Prostate gland (tissue), 2 donors: ENCODE results near the gene RNF43. TPM values are rescaled to one million over a fixed set of nuclear protein-coding genes. Genes with fewer than 3 reads are reported as not detected.

Experiments
- DNase-seq: peaks from one replicate; pipeline ENCODE4 v3.0.0-alpha.2; 2019; ENCODE audit warnings: low spot score
- H3K27ac ChIP-seq, 2 donors: fragments of 200-600 bp; sonication (generic); 2 replicates each; pipeline ENCODE4 v1.5.1; 2017 to 2019
- H3K27me3 ChIP-seq: fragments of 200-600 bp; sonication (generic); replicated peaks from 2 replicates; pipeline ENCODE4 v1.5.1; 2019; ENCODE audit not compliant: insufficient read depth
- H3K36me3 ChIP-seq, 2 donors: fragments of 200-600 bp; sonication (generic); 1 replicate in 1 of 2; 2 replicates in 1 of 2; pipeline versions ENCODE4 v1.5.1 to v1.8.1; 2017 to 2019
- H3K4me1 ChIP-seq: fragments of 200-600 bp; sonication (generic); replicated peaks from 2 replicates; pipeline ENCODE4 v1.5.1; 2019
- H3K4me3 ChIP-seq, 2 donors: fragments of 200-600 bp; sonication (generic); 2 replicates each; pipeline ENCODE4 v1.5.1; 2017 to 2019
- H3K9me3 ChIP-seq: fragments of 200-600 bp; sonication (generic); 2 replicates; pipeline ENCODE4 v1.5.1; 2017
- CTCF ChIP-seq, 4 experiments: fragments of 200-600 bp in 2 of 4; fragments of 450-650 bp in 2 of 4; sonication (generic) in 2 of 4; IDR thresholded peaks; 1 replicate in 3 of 4; 2 replicates in 1 of 4; pipeline ENCODE4 v1.5.1; 2016 to 2019; ENCODE audit warnings: antibody characterized with exemption in 4 of 4, mild to moderate bottlenecking in 2 of 4, moderate library complexity in 2 of 4
- POLR2A ChIP-seq: fragments of 450-650 bp; IDR thresholded peaks from one replicate; pipeline ENCODE4 v1.6.1; 2016; ENCODE audit warnings: antibody characterized with exemption, mild to moderate bottlenecking
- POLR2AphosphoS5 ChIP-seq: sonication (generic); formaldehyde crosslinking; IDR thresholded peaks from one replicate; pipeline ENCODE4 v1.6.1; 2017; ENCODE audit warnings: antibody characterized with exemption
- WGBS: methylation state at CpG from one replicate; pipeline ENCODE4 v1.1.5; 2018; 5-methylcytosine and 5-hydroxymethylcytosine counted together
- intact Hi-C: fragments of 100-400 bp; cut with DNase I; formaldehyde crosslinking; loops from one replicate; pipeline ENCODE4 v1.14.2; 2022
- total RNA-seq, 2 donors: library from RNA; depleted of rRNA; stranded (reverse); fragments of >200 nt; gene quantifications; one replicate each; pipeline ENCODE4 v1.1.0, GENCODE V29; 2016

The RNF43 gene
- total RNA-seq, 2 donors from 2014 or later, result 29.3 to 31.9 TPM

- no peaks in the 10 kb centered on the region for H3K36me3 ChIP-seq
- 71% methylated on average over 3 of the region's 3 CpGs for WGBS
- no peak overlapping the region for H3K27ac ChIP-seq
- no peak for DNase-seq
- intact Hi-C loops, result no loop called here
- H3K9me3 ChIP-seq, result no peaks in the 10 kb centered on the region
- no peak overlapping the region for H3K4me3 ChIP-seq
- TF ChIP-seq POLR2AphosphoS5, result no peak
- TF ChIP-seq POLR2A, result no peak
- no peak for TF ChIP-seq CTCF (IDR thresholded peaks at IDR 0.05)
- H3K4me1 ChIP-seq, result peaks cover 40% of the 10 kb centered on the region
- no peaks in the 10 kb centered on the region for H3K27me3 ChIP-seq
These were observed 32.4 kb downstream of the RNF43 start for GRCh38 chr17:58384897-58385296.

GRCh38 chr17:58383892-58384462 is 33.4 kb downstream of the RNF43 start:
- Histone ChIP-seq H3K27me3 (no peaks in the 10 kb centered on the region), H3K4me3 (no peak overlapping the region), H3K36me3 (no peaks in the 10 kb centered on the region), H3K4me1 (peaks cover 34% of the 10 kb centered on the region), H3K9me3 (no peaks in the 10 kb centered on the region), H3K27ac (no peak overlapping the region)
- TF ChIP-seq CTCF (IDR thresholded peaks at IDR 0.05) (no peak), POLR2A (no peak), POLR2AphosphoS5 (no peak)
- intact Hi-C loops, result no loop called here
- DNase-seq, result no peak
- WGBS, result 50% methylated on average over 4 of the region's 4 CpGs

GRCh38 chr17:58382872-58383242 is 34.5 kb downstream of the RNF43 start:
- no peak for DNase-seq
- TF ChIP-seq POLR2A (no peak), CTCF (IDR thresholded peaks at IDR 0.05) (no peak), POLR2AphosphoS5 (no peak)
- 61% methylated on average over 1 of the region's 1 CpG for WGBS
- H3K36me3 ChIP-seq, result no peaks in the 10 kb centered on the region
- peaks cover 25% of the 10 kb centered on the region for H3K4me1 ChIP-seq
- no peaks in the 10 kb centered on the region for H3K27me3 ChIP-seq
- no peaks in the 10 kb centered on the region for H3K9me3 ChIP-seq
- H3K27ac ChIP-seq, result peak overlapping the region in 1 of 2 donors; percentile 22
- no peak overlapping the region for H3K4me3 ChIP-seq
- intact Hi-C loops, result no loop called here

- Histone ChIP-seq H3K9me3 (no peaks in the 10 kb centered on the region), H3K4me3 (no peak overlapping the region), H3K27ac (peak overlapping the region in 1 of 2 donors; percentile 6), H3K27me3 (no peaks in the 10 kb centered on the region), H3K4me1 (peaks cover 25% of the 10 kb centered on the region), H3K36me3 (no peaks in the 10 kb centered on the region)
- intact Hi-C loops, result no loop called here
- no peak for DNase-seq
- WGBS, result 26% methylated on average over 4 of the region's 4 CpGs
- TF ChIP-seq POLR2A, result no peak
- no peak for TF ChIP-seq POLR2AphosphoS5
- no peak for TF ChIP-seq CTCF (IDR thresholded peaks at IDR 0.05)
These were observed 35.0 kb downstream of the RNF43 start for GRCh38 chr17:58382108-58382871.
